ENCODE data around the gene DST. TPM values are rescaled to one million over a fixed set of nuclear protein-coding genes. Genes with fewer than 3 reads are reported as not detected.
A peak's percentile ranks its signal among the peaks of the same experiment; 100 is the strongest.

The DST gene
- total RNA-seq, 1 experiment from 2014 or later = 144 TPM

DNA sequence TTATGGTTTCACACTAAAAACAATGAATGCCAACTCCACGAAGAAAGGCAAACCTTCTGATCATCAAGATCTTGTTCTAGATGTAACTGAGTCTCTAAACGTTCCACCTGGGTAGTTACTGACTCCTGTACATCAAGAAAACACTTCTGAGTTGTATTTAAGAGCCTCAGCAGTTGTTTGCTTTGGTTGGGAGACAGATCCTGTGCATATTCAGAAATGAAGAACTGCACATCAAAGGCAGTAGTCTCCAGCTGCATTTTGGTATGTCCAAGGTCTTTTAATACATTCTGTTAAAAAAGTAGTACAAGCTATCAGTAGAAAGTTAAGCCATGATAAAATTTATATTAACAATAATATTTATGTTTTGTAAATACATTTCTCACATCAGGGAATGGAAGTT, 41.3 kb downstream of the DST start:
- no peaks in the 10 kb centered on the region for H3K27me3 ChIP-seq (ENCODE audit: insufficient read depth, low read length)
- no peaks in the 10 kb centered on the region for H3K9me2 ChIP-seq (ENCODE audit: insufficient read depth)
- H2AFZ ChIP-seq (ENCODE audit: low read depth, low read length, poor library complexity, severe bottlenecking) = no peak overlapping the region
- RAD21 ChIA-PET (ENCODE audit: low non-redundant PET in 1 of 2, low total read pairs in 2 of 2, uncharacterized antibody in 2 of 2, unreplicated experiment in 2 of 2) = no interaction called here
- H3K79me2 ChIP-seq (ENCODE audit: insufficient read depth, low read length) = no peaks in the 10 kb centered on the region
- H3K9me3 ChIP-seq (ENCODE audit: control insufficient read depth in 1 of 2, insufficient read depth in 1 of 2, low read depth in 1 of 2, low read length in 2 of 2) = no peaks in the 10 kb centered on the region
- no peak overlapping the region for H3K27ac ChIP-seq (ENCODE audit: low read depth, low read length)
- no peak for ATAC-seq
- TF ChIP-seq, protein P1, sequence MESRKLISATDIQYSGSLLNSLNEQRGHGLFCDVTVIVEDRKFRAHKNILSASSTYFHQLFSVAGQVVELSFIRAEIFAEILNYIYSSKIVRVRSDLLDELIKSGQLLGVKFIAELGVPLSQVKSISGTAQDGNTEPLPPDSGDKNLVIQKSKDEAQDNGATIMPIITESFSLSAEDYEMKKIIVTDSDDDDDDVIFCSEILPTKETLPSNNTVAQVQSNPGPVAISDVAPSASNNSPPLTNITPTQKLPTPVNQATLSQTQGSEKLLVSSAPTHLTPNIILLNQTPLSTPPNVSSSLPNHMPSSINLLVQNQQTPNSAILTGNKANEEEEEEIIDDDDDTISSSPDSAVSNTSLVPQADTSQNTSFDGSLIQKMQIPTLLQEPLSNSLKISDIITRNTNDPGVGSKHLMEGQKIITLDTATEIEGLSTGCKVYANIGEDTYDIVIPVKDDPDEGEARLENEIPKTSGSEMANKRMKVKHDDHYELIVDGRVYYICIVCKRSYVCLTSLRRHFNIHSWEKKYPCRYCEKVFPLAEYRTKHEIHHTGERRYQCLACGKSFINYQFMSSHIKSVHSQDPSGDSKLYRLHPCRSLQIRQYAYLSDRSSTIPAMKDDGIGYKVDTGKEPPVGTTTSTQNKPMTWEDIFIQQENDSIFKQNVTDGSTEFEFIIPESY (IDR thresholded peaks at IDR 0.05; ENCODE audit: extremely low read depth, insufficient replicate concordance, low read length) = no peak
- H3K36me3 ChIP-seq (ENCODE audit: control insufficient read depth in 1 of 2, insufficient read depth in 2 of 2, low read length in 2 of 2) = peaks cover 24 to 42% of the 10 kb centered on the region in 2 experiments
- no peak for DNase-seq (ENCODE audit: low read depth, low spot score)
- POLR2A ChIA-PET = no interaction called here
- intact Hi-C loops (cut with micrococcal nuclease) = no loop called here
- H3K4me2 ChIP-seq (ENCODE audit: low read length) = no peak overlapping the region
- H4K20me1 ChIP-seq (ENCODE audit: insufficient read depth) = 0 out of 2 replicates have a peak, but pooled peaks cover 5% of the 10 kb centered on the region
- CTCF ChIA-PET = no interaction called here
- no TSS peak for BruUV-seq (replicated peaks)
- no peak overlapping the region for H3K9ac ChIP-seq (ENCODE audit: low read length)
- no peak overlapping the region for H3K4me3 ChIP-seq (replicated peaks in 1 of 2; ENCODE audit: low read depth in 1 of 2, low read length in 2 of 2)
- no peaks in the 10 kb centered on the region for H3K4me1 ChIP-seq (ENCODE audit: control insufficient read depth in 1 of 2, insufficient read depth in 2 of 2, low read length in 2 of 2)

DNA sequence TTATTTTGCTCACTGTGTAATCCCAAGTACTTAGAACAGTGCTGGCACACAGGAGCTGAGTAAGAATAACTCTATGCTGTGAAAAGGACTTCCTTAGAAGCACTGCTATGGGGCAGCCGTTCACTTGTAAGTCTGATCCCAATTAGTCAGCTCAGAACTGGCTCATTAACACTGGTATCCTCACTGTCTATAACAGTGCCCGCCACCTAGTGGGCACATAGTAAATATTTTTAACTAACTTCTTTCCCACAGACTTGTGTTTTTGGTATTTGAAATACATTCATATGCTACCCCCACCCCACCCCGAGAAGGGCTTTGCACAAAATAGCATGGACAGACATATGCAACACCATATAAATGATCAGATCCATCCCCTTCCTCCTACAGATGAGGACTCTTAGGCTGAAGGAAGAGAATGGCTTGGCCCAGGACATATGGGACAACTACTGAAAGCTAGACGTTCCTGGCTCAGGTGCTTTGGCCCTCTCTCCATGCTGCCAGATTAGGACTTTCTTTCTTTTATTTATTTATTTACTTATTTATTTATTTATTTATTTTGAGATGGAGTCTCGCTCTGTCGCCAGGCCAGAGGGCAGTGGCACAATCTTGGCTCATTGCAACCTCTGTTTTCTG, 47.1 kb downstream of the DST start:
- no peaks in the 10 kb centered on the region for H3K79me2 ChIP-seq (ENCODE audit: insufficient read depth, low read length)
- no peak overlapping the region for H3K9ac ChIP-seq (ENCODE audit: low read length)
- CTCF ChIA-PET = interaction anchor here (0.7 to 2.8 kb wide), 8 partner anchors 8 to 261 kb away, joined by 3 to 18 read pairs (median 3); no protein-coding TSS in a partner anchor
- no peak overlapping the region for H3K4me2 ChIP-seq (ENCODE audit: low read length)
- no peaks in the 10 kb centered on the region for H3K9me3 ChIP-seq (ENCODE audit: control insufficient read depth in 1 of 2, insufficient read depth in 1 of 2, low read depth in 1 of 2, low read length in 2 of 2)
- no peak overlapping the region for H3K27ac ChIP-seq (ENCODE audit: low read depth, low read length)
- ATAC-seq = peak; percentile 80
- POLR2A ChIA-PET = no interaction called here
- DNase-seq (ENCODE audit: low read depth, low spot score) = peak; percentile 12
- no peaks in the 10 kb centered on the region for H3K4me1 ChIP-seq (ENCODE audit: control insufficient read depth in 1 of 2, insufficient read depth in 2 of 2, low read length in 2 of 2)
- RAD21 ChIA-PET (ENCODE audit: low non-redundant PET in 1 of 2, low total read pairs in 2 of 2, uncharacterized antibody in 2 of 2, unreplicated experiment in 2 of 2) = no interaction called here
- no TSS peak for BruUV-seq (replicated peaks)
- 0 out of 2 replicates have a peak, but pooled peaks cover 5% of the 10 kb centered on the region for H4K20me1 ChIP-seq (ENCODE audit: insufficient read depth)
- H3K4me3 ChIP-seq (replicated peaks in 1 of 2; ENCODE audit: low read depth in 1 of 2, low read length in 2 of 2) = no peak overlapping the region
- H3K27me3 ChIP-seq (ENCODE audit: insufficient read depth, low read length) = no peaks in the 10 kb centered on the region
- no peaks in the 10 kb centered on the region for H3K9me2 ChIP-seq (ENCODE audit: insufficient read depth)
- peaks cover 31 to 42% of the 10 kb centered on the region in 2 experiments; a peak in 3 of 4 replicates for H3K36me3 ChIP-seq (ENCODE audit: control insufficient read depth in 1 of 2, insufficient read depth in 2 of 2, low read length in 2 of 2)
- intact Hi-C loops (cut with micrococcal nuclease) = no loop called here
- no peak overlapping the region for H2AFZ ChIP-seq (ENCODE audit: low read depth, low read length, poor library complexity, severe bottlenecking)
- TF ChIP-seq RAD21 (IDR thresholded peaks at IDR 0.05; ENCODE audit: low read depth) (peak; percentile 45), SIN3A (IDR thresholded peaks at IDR 0.05; ENCODE audit: low read depth) (no peak)
- TF ChIP-seq, protein P2, sequence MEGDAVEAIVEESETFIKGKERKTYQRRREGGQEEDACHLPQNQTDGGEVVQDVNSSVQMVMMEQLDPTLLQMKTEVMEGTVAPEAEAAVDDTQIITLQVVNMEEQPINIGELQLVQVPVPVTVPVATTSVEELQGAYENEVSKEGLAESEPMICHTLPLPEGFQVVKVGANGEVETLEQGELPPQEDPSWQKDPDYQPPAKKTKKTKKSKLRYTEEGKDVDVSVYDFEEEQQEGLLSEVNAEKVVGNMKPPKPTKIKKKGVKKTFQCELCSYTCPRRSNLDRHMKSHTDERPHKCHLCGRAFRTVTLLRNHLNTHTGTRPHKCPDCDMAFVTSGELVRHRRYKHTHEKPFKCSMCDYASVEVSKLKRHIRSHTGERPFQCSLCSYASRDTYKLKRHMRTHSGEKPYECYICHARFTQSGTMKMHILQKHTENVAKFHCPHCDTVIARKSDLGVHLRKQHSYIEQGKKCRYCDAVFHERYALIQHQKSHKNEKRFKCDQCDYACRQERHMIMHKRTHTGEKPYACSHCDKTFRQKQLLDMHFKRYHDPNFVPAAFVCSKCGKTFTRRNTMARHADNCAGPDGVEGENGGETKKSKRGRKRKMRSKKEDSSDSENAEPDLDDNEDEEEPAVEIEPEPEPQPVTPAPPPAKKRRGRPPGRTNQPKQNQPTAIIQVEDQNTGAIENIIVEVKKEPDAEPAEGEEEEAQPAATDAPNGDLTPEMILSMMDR (IDR thresholded peaks at IDR 0.05 in 2 of 3, conservative IDR thresholded peaks at IDR 0.05 in 1 of 3; ENCODE audit: borderline replicate concordance in 1 of 3, insufficient read depth in 1 of 3, low read depth in 2 of 3, low read length in 2 of 3) = peak; percentile 40 to 70 (median 59); a peak in 5 of 6 replicates
